Measurements from ENCODE around the gene KRT79.

Gene KRT79

GRCh38 chr12:52818388-52818787, 15.7 kb downstream of the KRT79 start:
- DNase-seq, result no peak

- no peak for DNase-seq
Measured at GRCh38 chr12:52817699-52818238, 16.3 kb downstream of the KRT79 start.

GRCh38 chr12:52817003-52817698, 17.0 kb downstream of the KRT79 start:
- DNase-seq, result no peak

GRCh38 chr12:52815676-52816588, 18.2 kb downstream of the KRT79 start:
- DNase-seq, result no peak

- DNase-seq, result no peak
Measured at GRCh38 chr12:52815161-52815560, 18.9 kb downstream of the KRT79 start.

GRCh38 chr12:52814710-52815155, 19.4 kb downstream of the KRT79 start:
- no peak for DNase-seq

GRCh38 chr12:52813885-52814709, 20.0 kb downstream of the KRT79 start, which contains the start of gene KRT4:
Gene KRT4 (minus strand): TSS chr12:52814116. CDS start chr12:52814058, 58 bp downstream.
- DNase-seq, result no peak

GRCh38 chr12:52813203-52813819, 20.8 kb downstream of the KRT79 start:
- DNase-seq, result no peak

GRCh38 chr12:52812749-52813148, 21.4 kb downstream of the KRT79 start:
- no peak for DNase-seq

- no peak for DNase-seq
Measured at GRCh38 chr12:52812073-52812400, 22.1 kb downstream of the KRT79 start.

GRCh38 chr12:52811191-52812072, 22.7 kb downstream of the KRT79 start:
- DNase-seq, result no peak

GRCh38 chr12:52810554-52810953, 23.6 kb downstream of the KRT79 start:
- no peak for DNase-seq

- DNase-seq, result no peak
Measured at GRCh38 chr12:52809166-52809565, 24.9 kb downstream of the KRT79 start.

GRCh38 chr12:52808573-52809160, 25.4 kb downstream of the KRT79 start:
- no peak for DNase-seq

- no peak for DNase-seq
Measured at GRCh38 chr12:52807544-52808470, 26.3 kb downstream of the KRT79 start.

GRCh38 chr12:52806821-52807543, 27.1 kb downstream of the KRT79 start:
- DNase-seq, result no peak

- no peak for DNase-seq
Measured at GRCh38 chr12:52806169-52806811, 27.8 kb downstream of the KRT79 start.

- no peak for DNase-seq
Measured at GRCh38 chr12:52805739-52806138, 28.4 kb downstream of the KRT79 start.

- no peak for DNase-seq
Measured at GRCh38 chr12:52805000-52805399, 29.1 kb downstream of the KRT79 start.

All from stimulated activated naive CD4-positive, alpha-beta T cell treated with Interleukin-2 at 50 U/mL for 16 hours (primary cell).